ENCODE results near the gene HIRA.

HIRA gene

GRCh38 chr22:19431649-19432132 lies at the start of gene HIRA:
HIRA (minus strand) TSS chr22:19431733; CDS start chr22:19431476, 257 bp downstream.
- Histone ChIP-seq H3K79me2 (ENCODE audit: control insufficient read depth, low read length) (peaks cover 72% of the 10 kb centered on the region), H3F3A (ENCODE audit: control insufficient read depth, insufficient read depth) (peaks cover 14% of the 10 kb centered on the region), H3K36me3 (ENCODE audit: control insufficient read depth, low read length) (peaks cover 59% of the 10 kb centered on the region), H4K20me1 (ENCODE audit: control insufficient read depth, insufficient read depth, low read depth, low read length) (peaks cover 25% of the 10 kb centered on the region), H3K4me1 (ENCODE audit: control insufficient read depth, low read length) (peaks cover 36% of the 10 kb centered on the region), H3K4me2 (ENCODE audit: low read length) (peak within 1 kb of the TSS; percentile 92), H3K4me3 (ENCODE audit: low read length) (peak within 1 kb of the TSS; percentile 100), H3K9me2 (replicated peaks; ENCODE audit: control insufficient read depth, low read length) (no peaks in the 10 kb centered on the region), H3K27ac (ENCODE audit: low read depth, low read length) (peak within 1 kb of the TSS; percentile 90), H3K27me3 (ENCODE audit: control insufficient read depth, low read length) (no peaks in the 10 kb centered on the region), H3K9me3 (ENCODE audit: control insufficient read depth, insufficient read depth, low read length) (no peaks in the 10 kb centered on the region)
- no peak for TF ChIP-seq EZH2phosphoT487 (IDR thresholded peaks at IDR 0.05; ENCODE audit: borderline replicate concordance, low read length)

DNA sequence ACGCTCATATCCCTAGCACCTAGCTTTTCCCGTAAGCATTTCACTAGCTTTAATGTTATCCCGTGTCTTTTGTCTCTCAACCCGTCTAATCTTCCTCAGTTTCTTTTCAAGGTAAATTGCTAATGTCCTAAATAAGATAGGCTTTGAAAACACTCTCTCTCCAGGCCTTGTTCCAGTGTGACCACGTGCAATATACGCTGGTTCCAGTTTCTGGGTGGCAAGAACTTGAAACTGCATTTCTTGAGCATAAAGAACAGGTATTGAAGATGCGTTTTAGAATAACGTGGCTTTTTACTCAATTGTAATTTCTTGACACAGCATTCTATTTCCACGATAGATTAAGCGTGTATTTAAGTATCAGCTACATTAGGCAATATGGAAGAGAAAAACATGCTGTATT lies 49.3 kb upstream of the HIRA start:
- Histone ChIP-seq H3K4me3 (ENCODE audit: low read length) (peak overlapping the region; percentile 99), H4K20me1 (ENCODE audit: control insufficient read depth, insufficient read depth, low read depth, low read length) (peaks cover 20% of the 10 kb centered on the region; the same call in 1 of the 2 replicates), H3K27me3 (ENCODE audit: control insufficient read depth, low read length) (no peaks in the 10 kb centered on the region), H3K9me2 (replicated peaks; ENCODE audit: control insufficient read depth, low read length) (no peaks in the 10 kb centered on the region), H3K27ac (ENCODE audit: low read depth, low read length) (no peak overlapping the region), H3F3A (ENCODE audit: control insufficient read depth, insufficient read depth) (no peaks in the 10 kb centered on the region), H3K4me2 (ENCODE audit: low read length) (peak overlapping the region; percentile 90), H3K4me1 (ENCODE audit: control insufficient read depth, low read length) (peaks cover 19% of the 10 kb centered on the region), H3K79me2 (ENCODE audit: control insufficient read depth, low read length) (peaks cover 68% of the 10 kb centered on the region), H3K9me3 (ENCODE audit: control insufficient read depth, insufficient read depth, low read length) (no peaks in the 10 kb centered on the region), H3K36me3 (ENCODE audit: control insufficient read depth, low read length) (peaks cover 66% of the 10 kb centered on the region)
- no peak for TF ChIP-seq EZH2phosphoT487 (IDR thresholded peaks at IDR 0.05; ENCODE audit: borderline replicate concordance, low read length)
- TF ChIP-seq, protein P1, sequence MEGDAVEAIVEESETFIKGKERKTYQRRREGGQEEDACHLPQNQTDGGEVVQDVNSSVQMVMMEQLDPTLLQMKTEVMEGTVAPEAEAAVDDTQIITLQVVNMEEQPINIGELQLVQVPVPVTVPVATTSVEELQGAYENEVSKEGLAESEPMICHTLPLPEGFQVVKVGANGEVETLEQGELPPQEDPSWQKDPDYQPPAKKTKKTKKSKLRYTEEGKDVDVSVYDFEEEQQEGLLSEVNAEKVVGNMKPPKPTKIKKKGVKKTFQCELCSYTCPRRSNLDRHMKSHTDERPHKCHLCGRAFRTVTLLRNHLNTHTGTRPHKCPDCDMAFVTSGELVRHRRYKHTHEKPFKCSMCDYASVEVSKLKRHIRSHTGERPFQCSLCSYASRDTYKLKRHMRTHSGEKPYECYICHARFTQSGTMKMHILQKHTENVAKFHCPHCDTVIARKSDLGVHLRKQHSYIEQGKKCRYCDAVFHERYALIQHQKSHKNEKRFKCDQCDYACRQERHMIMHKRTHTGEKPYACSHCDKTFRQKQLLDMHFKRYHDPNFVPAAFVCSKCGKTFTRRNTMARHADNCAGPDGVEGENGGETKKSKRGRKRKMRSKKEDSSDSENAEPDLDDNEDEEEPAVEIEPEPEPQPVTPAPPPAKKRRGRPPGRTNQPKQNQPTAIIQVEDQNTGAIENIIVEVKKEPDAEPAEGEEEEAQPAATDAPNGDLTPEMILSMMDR (IDR thresholded peaks at IDR 0.05; ENCODE audit: low read depth, low read length, poor library complexity, severe bottlenecking) = no peak

- TF ChIP-seq EZH2phosphoT487 (IDR thresholded peaks at IDR 0.05; ENCODE audit: borderline replicate concordance, low read length) = no peak
- TF ChIP-seq, protein P1 (IDR thresholded peaks at IDR 0.05; ENCODE audit: low read depth, low read length, poor library complexity, severe bottlenecking) = no peak
Observed at GRCh38 chr22:19480173-19480568, 48.6 kb upstream of the HIRA start.

DNA sequence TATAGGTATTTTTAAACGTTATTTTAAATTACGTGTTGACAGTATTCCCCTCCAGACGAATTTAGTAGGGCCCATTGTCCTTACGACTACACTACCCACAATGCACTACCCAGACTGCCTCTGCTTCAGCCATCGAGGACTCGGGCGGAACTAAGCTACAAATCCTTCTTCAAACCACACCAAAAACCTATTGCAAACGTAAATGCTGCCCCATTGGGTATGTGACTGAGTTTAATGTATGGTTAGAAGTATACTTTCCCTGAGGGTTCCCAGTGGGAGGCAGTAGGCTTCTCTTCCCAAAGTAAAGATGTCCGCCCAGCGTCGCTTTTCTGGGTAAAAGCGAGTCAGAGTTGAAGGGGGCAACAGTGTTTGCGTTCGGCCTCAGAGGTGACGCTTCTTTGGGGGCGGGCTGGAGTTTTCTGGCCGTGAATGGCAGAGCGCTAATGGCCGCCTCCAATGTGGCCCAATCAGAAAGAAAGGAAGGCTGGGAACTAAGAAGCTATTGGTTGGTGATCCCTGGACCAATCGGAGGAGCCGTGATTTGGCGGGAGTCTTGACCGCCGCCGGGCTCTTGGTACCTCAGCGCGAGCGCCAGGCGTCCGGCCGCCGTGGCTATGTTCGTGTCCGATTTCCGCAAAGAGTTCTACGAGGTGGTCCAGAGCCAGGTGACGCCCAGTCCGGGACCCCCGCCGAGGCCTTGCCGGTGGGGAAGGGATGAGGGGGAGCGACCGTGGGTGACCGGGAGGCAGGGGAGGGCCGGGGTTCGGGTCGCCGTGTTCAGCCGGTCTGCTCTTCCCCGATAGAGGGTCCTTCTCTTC lies 48.0 kb upstream of the HIRA start, which contains the start of gene CDC45:
Gene CDC45 (plus strand): TSS at position 566 of the 818 bp plus-strand sequence. CDS start 49 bp downstream, at position 615.
- H3K4me3 ChIP-seq (ENCODE audit: low read length) = peak within 1 kb of the TSS; percentile 99
- peaks cover 65% of the 10 kb centered on the region for H3K36me3 ChIP-seq (ENCODE audit: control insufficient read depth, low read length)
- no peaks in the 10 kb centered on the region for H3K9me3 ChIP-seq (ENCODE audit: control insufficient read depth, insufficient read depth, low read length)
- peak within 1 kb of the TSS; percentile 90 for H3K4me2 ChIP-seq (ENCODE audit: low read length)
- TF ChIP-seq EZH2phosphoT487 (IDR thresholded peaks at IDR 0.05; ENCODE audit: borderline replicate concordance, low read length) = no peak
- TF ChIP-seq, protein P1 (IDR thresholded peaks at IDR 0.05; ENCODE audit: low read depth, low read length, poor library complexity, severe bottlenecking) = no peak
- peaks cover 17% of the 10 kb centered on the region; the same call in 1 of the 2 replicates for H4K20me1 ChIP-seq (ENCODE audit: control insufficient read depth, insufficient read depth, low read depth, low read length)
- no peaks in the 10 kb centered on the region for H3F3A ChIP-seq (ENCODE audit: control insufficient read depth, insufficient read depth)
- no peaks in the 10 kb centered on the region for H3K27me3 ChIP-seq (ENCODE audit: control insufficient read depth, low read length)
- H3K4me1 ChIP-seq (ENCODE audit: control insufficient read depth, low read length) = peaks cover 19% of the 10 kb centered on the region
- peaks cover 77% of the 10 kb centered on the region for H3K79me2 ChIP-seq (ENCODE audit: control insufficient read depth, low read length)
- H3K9me2 ChIP-seq (replicated peaks; ENCODE audit: control insufficient read depth, low read length) = no peaks in the 10 kb centered on the region
- peak within 1 kb of the TSS; percentile 82 for H3K27ac ChIP-seq (ENCODE audit: low read depth, low read length)

More at GRCh38 chr22:19480173-19480568, 48.6 kb upstream of the HIRA start:
- H3K4me1 ChIP-seq (ENCODE audit: control insufficient read depth, low read length) = peaks cover 19% of the 10 kb centered on the region
- peaks cover 73% of the 10 kb centered on the region for H3K79me2 ChIP-seq (ENCODE audit: control insufficient read depth, low read length)
- peaks cover 18% of the 10 kb centered on the region; the same call in 1 of the 2 replicates for H4K20me1 ChIP-seq (ENCODE audit: control insufficient read depth, insufficient read depth, low read depth, low read length)
- no peaks in the 10 kb centered on the region for H3K9me2 ChIP-seq (replicated peaks; ENCODE audit: control insufficient read depth, low read length)
- H3K27ac ChIP-seq (ENCODE audit: low read depth, low read length) = peak overlapping the region; percentile 82
- H3F3A ChIP-seq (ENCODE audit: control insufficient read depth, insufficient read depth) = no peaks in the 10 kb centered on the region
- peaks cover 66% of the 10 kb centered on the region for H3K36me3 ChIP-seq (ENCODE audit: control insufficient read depth, low read length)
- peak overlapping the region; percentile 99 for H3K4me3 ChIP-seq (ENCODE audit: low read length)
- H3K9me3 ChIP-seq (ENCODE audit: control insufficient read depth, insufficient read depth, low read length) = no peaks in the 10 kb centered on the region
- no peaks in the 10 kb centered on the region for H3K27me3 ChIP-seq (ENCODE audit: control insufficient read depth, low read length)
- H3K4me2 ChIP-seq (ENCODE audit: low read length) = peak overlapping the region; percentile 90

All from DOHH2 (cell line).